Gastroesophageal sphincter (tissue), 4 donors: Measurements from ENCODE around the gene CDK14. TPM values are rescaled to one million over a fixed set of nuclear protein-coding genes. Genes with fewer than 3 reads are reported as not detected.

Experiments used
- ATAC-seq: fragments of 150-250 bp; one replicate; pipeline ENCODE4 v1.9.1; 2016; ENCODE audit warnings: mild to moderate bottlenecking, moderate library complexity
- H3K27ac ChIP-seq, 4 donors: fragments of 200-600 bp; sonication (generic) in 3 of 4; 1 replicate in 3 of 4; 2 replicates in 1 of 4; pipeline ENCODE4 v1.5.1; 2016 to 2019
- H3K27me3 ChIP-seq: fragments of 200-600 bp; sonication (generic); one replicate; pipeline ENCODE4 v1.5.1; 2019
- H3K36me3 ChIP-seq, 2 donors: fragments of 200-600 bp; sonication (generic); one replicate each; pipeline ENCODE4 v1.5.1; 2019; ENCODE audit warnings: control low read depth in 1 of 2
- H3K4me1 ChIP-seq, 3 donors: fragments of 200-600 bp; sonication (generic); 1 replicate in 2 of 3; 2 replicates in 1 of 3; pipeline ENCODE4 v1.5.1; 2016 to 2019; ENCODE audit warnings: control low read depth in 2 of 3
- H3K4me3 ChIP-seq, 2 donors: fragments of 200-600 bp; sonication (generic); one replicate each; pipeline ENCODE4 v1.5.1; 2019; ENCODE audit warnings: mild to moderate bottlenecking in 1 of 2, moderate library complexity in 1 of 2
- H3K9me3 ChIP-seq, 3 donors: fragments of 200-600 bp; sonication (generic); one replicate each; pipeline ENCODE4 v1.5.1; 2017 to 2019; ENCODE audit warnings: control low read depth in 2 of 3
- EP300 ChIP-seq: sonication (generic); formaldehyde crosslinking; IDR thresholded peaks from one replicate; pipeline ENCODE4 v1.6.1; 2017; ENCODE audit warnings: antibody characterized with exemption, mild to moderate bottlenecking
- POLR2A ChIP-seq, 2 donors: fragments of 450-650 bp; IDR thresholded peaks; one replicate each; pipeline ENCODE4 v1.6.1; 2017; ENCODE audit warnings: antibody characterized with exemption in 2 of 2, mild to moderate bottlenecking in 2 of 2, moderate library complexity in 1 of 2
- POLR2AphosphoS5 ChIP-seq: sonication (generic); formaldehyde crosslinking; IDR thresholded peaks from one replicate; pipeline ENCODE4 v1.6.1; 2017; ENCODE audit warnings: antibody characterized with exemption
- WGBS, 2 donors: methylation state at CpG; one replicate each; pipeline ENCODE4 v1.1.5; 2018; ENCODE audit warnings: low coverage in 1 of 2; 5-methylcytosine and 5-hydroxymethylcytosine counted together
- total RNA-seq, 4 donors: library from RNA; depleted of rRNA; stranded (reverse); fragments of >200 nt; gene quantifications; one replicate each; pipeline ENCODE4 v1.1.0, GENCODE V29; 2016
- TF ChIP-seq, protein P1 (sequence below), 4 experiments: fragments of 200-600 bp in 2 of 4; fragments of 450-650 bp in 2 of 4; sonication (generic) in 1 of 4; IDR thresholded peaks; one replicate each; pipeline ENCODE4 v1.5.1; 2017 to 2019; ENCODE audit warnings: antibody characterized with exemption in 4 of 4, mild to moderate bottlenecking in 2 of 4, moderate library complexity in 2 of 4

The CDK14 gene
- total RNA-seq, 4 donors from 2014 or later, result 14.8 to 28.7 (median 18.4) TPM

DNA sequence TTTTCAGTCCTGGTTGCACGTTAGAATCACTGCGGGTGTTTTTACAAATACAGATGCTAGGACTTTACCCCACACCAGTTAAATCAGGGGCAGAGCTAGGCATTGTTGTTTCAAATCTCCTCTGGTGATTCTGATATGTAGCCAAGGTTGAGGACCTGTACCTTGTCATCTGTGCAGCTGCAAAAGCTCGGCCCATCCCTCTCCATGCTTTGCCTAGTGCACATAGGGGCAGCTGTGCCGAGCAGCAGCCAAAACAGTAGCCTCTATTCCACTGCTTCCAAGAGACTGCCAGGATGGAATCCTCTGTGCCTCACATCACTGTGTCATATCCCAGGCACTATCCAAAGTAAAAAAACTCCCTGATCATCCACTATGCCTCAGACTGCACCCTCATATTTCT lies 181.3 kb downstream of the CDK14 start:
- Histone ChIP-seq H3K27ac (no peak overlapping the region), H3K4me1 (peaks cover 0 to 20% (median 4%) of the 10 kb centered on the region in 3 donors), H3K27me3 (no peaks in the 10 kb centered on the region), H3K4me3 (no peak overlapping the region), H3K36me3 (no peaks in the 10 kb centered on the region), H3K9me3 (no peaks in the 10 kb centered on the region)
- no peak for TF ChIP-seq EP300
- TF ChIP-seq POLR2AphosphoS5, result no peak
- no peak for TF ChIP-seq POLR2A (IDR thresholded peaks at IDR 0.05)
- TF ChIP-seq, protein P1, sequence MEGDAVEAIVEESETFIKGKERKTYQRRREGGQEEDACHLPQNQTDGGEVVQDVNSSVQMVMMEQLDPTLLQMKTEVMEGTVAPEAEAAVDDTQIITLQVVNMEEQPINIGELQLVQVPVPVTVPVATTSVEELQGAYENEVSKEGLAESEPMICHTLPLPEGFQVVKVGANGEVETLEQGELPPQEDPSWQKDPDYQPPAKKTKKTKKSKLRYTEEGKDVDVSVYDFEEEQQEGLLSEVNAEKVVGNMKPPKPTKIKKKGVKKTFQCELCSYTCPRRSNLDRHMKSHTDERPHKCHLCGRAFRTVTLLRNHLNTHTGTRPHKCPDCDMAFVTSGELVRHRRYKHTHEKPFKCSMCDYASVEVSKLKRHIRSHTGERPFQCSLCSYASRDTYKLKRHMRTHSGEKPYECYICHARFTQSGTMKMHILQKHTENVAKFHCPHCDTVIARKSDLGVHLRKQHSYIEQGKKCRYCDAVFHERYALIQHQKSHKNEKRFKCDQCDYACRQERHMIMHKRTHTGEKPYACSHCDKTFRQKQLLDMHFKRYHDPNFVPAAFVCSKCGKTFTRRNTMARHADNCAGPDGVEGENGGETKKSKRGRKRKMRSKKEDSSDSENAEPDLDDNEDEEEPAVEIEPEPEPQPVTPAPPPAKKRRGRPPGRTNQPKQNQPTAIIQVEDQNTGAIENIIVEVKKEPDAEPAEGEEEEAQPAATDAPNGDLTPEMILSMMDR (IDR thresholded peaks at IDR 0.05), result no peak
- 26 to 49% methylated on average over 4 of the region's 4 CpGs for WGBS, 2 donors
- no peak for ATAC-seq

DNA sequence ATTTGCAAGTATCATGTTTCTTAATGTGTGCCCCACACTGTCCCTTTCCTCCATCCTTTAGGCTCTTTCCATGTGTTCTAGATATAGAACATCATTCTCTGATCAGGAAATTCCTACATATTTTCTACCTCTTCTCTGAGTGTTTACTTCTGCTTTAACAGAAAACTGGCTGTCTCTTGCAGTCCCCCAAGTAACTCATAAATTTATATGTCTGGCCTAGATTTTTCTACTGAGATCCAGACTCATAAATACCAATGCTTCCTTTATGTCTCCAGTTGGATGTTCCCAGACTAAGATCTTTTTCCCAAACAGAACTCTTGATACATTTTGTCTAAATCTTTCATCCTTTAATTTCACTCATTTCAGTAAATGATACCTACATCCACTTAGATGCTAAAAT lies 181.8 kb downstream of the CDK14 start:
- H3K4me1 ChIP-seq, result peaks cover 0 to 20% (median 4%) of the 10 kb centered on the region in 3 donors
- H3K27ac ChIP-seq, result no peak overlapping the region
- no peak overlapping the region for H3K4me3 ChIP-seq
- TF ChIP-seq POLR2A (IDR thresholded peaks at IDR 0.05), result no peak
- no peak for TF ChIP-seq POLR2AphosphoS5
- TF ChIP-seq, protein P1 (IDR thresholded peaks at IDR 0.05), result no peak
- TF ChIP-seq EP300, result no peak
- no peaks in the 10 kb centered on the region for H3K36me3 ChIP-seq
- no peak for ATAC-seq
- no peaks in the 10 kb centered on the region for H3K27me3 ChIP-seq
- no peaks in the 10 kb centered on the region for H3K9me3 ChIP-seq

- H3K27me3 ChIP-seq, result no peaks in the 10 kb centered on the region
- no peak overlapping the region for H3K4me3 ChIP-seq
- TF ChIP-seq POLR2A (IDR thresholded peaks at IDR 0.05), result no peak
- TF ChIP-seq, protein P1 (IDR thresholded peaks at IDR 0.05), result no peak
- no peak for TF ChIP-seq POLR2AphosphoS5
- TF ChIP-seq EP300, result no peak
- H3K36me3 ChIP-seq, result no peaks in the 10 kb centered on the region
- ATAC-seq, result no peak
- H3K4me1 ChIP-seq, result no peaks in the 10 kb centered on the region
- no peaks in the 10 kb centered on the region for H3K9me3 ChIP-seq
- H3K27ac ChIP-seq, result no peak overlapping the region
- WGBS, 2 donors, result 56 to 66% methylated on average over 4 of the region's 4 CpGs
These were observed 191.9 kb downstream of the CDK14 start for GRCh38 chr7:90788052-90788451.

DNA sequence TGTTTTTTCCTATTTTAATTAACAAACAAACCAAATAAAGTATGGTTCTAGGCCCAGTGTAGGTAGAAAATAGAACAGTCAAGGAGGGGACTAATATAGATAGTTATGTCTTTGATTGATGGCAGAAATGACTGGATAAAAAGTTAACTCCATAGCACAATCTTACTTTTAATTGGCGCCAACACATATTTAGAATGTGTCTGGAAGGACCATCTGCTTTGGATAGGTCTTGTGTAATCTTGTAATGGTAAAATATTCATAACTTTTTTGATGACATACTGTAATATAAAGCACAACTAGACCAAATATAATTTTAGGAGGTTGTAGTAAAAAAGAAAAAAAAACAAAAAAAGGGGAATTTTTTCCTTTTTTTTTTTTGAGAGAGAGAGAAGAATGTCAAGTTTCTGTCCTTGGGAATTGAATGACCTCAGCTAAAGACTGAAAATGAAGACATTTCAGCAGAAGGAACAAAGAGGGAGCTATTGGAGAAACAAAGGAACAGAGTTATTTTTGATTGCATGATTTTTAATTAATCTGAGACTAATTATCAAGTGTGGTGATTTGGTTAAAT lies 193.7 kb downstream of the CDK14 start:
- no peaks in the 10 kb centered on the region for H3K4me1 ChIP-seq
- TF ChIP-seq POLR2A (IDR thresholded peaks at IDR 0.05), result no peak
- TF ChIP-seq, protein P1 (IDR thresholded peaks at IDR 0.05), result no peak
- no peak for TF ChIP-seq EP300
- no peak for TF ChIP-seq POLR2AphosphoS5
- no peaks in the 10 kb centered on the region for H3K36me3 ChIP-seq
- 90 to 100% methylated on average over 1 of the region's 1 CpG for WGBS, 2 donors
- peaks cover 0 to 10% (median 2%) of the 10 kb centered on the region in 3 donors for H3K9me3 ChIP-seq
- H3K27me3 ChIP-seq, result no peaks in the 10 kb centered on the region
- no peak for ATAC-seq
- H3K4me3 ChIP-seq, result no peak overlapping the region
- no peak overlapping the region for H3K27ac ChIP-seq

DNA sequence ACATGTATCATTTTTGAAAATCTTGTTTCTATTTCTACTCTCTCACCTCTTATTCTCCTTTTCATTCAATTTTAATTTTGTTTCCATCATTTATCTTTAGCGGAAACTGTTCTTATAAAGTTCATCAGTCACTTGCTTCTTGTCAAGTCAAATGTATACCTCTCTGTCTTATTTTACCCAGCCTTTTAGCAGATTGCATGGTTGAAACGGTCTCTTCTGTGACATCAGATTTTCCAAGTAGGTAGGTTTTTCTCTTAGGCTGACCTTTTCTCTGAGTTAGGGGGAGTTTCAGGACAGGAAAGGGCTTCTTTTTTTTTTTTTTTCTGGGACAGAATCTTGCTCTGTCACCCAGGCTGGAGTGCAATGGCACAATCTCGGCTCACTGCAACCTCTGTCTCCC lies 195.5 kb downstream of the CDK14 start:
- no peaks in the 10 kb centered on the region for H3K27me3 ChIP-seq
- no peak overlapping the region for H3K27ac ChIP-seq
- H3K4me1 ChIP-seq, result no peaks in the 10 kb centered on the region
- no peak overlapping the region for H3K4me3 ChIP-seq
- ATAC-seq, result no peak
- H3K9me3 ChIP-seq, result peaks cover 0 to 10% (median 2%) of the 10 kb centered on the region in 3 donors
- TF ChIP-seq POLR2AphosphoS5 (no peak), POLR2A (IDR thresholded peaks at IDR 0.05) (no peak), EP300 (no peak)
- TF ChIP-seq, protein P1 (IDR thresholded peaks at IDR 0.05), result no peak
- H3K36me3 ChIP-seq, result no peaks in the 10 kb centered on the region
- 20 to 45% methylated on average over 2 of the region's 3 CpGs for WGBS, 2 donors
